Panc1 (cell line): Measurements from ENCODE around the gene CYTH4.

ENCODE experiments used
- CTCF ChIP-seq: fragments of 450-650 bp; IDR thresholded peaks from 2 replicates; pipeline ENCODE4 v1.5.1; 2017; ENCODE audit warnings: mild to moderate bottlenecking
- TF ChIP-seq, protein P1 (sequence below), 2 experiments: IDR thresholded peaks; 2 replicates each; pipeline ENCODE4 v1.6.1; 2011 to 2012; ENCODE audit warnings: low read depth in 2 of 2, control low read depth in 1 of 2, low read length in 1 of 2, mild to moderate bottlenecking in 1 of 2, moderate library complexity in 1 of 2; ENCODE audit not compliant: insufficient read depth in 1 of 2

- no peak for TF ChIP-seq CTCF
- TF ChIP-seq, protein P1, sequence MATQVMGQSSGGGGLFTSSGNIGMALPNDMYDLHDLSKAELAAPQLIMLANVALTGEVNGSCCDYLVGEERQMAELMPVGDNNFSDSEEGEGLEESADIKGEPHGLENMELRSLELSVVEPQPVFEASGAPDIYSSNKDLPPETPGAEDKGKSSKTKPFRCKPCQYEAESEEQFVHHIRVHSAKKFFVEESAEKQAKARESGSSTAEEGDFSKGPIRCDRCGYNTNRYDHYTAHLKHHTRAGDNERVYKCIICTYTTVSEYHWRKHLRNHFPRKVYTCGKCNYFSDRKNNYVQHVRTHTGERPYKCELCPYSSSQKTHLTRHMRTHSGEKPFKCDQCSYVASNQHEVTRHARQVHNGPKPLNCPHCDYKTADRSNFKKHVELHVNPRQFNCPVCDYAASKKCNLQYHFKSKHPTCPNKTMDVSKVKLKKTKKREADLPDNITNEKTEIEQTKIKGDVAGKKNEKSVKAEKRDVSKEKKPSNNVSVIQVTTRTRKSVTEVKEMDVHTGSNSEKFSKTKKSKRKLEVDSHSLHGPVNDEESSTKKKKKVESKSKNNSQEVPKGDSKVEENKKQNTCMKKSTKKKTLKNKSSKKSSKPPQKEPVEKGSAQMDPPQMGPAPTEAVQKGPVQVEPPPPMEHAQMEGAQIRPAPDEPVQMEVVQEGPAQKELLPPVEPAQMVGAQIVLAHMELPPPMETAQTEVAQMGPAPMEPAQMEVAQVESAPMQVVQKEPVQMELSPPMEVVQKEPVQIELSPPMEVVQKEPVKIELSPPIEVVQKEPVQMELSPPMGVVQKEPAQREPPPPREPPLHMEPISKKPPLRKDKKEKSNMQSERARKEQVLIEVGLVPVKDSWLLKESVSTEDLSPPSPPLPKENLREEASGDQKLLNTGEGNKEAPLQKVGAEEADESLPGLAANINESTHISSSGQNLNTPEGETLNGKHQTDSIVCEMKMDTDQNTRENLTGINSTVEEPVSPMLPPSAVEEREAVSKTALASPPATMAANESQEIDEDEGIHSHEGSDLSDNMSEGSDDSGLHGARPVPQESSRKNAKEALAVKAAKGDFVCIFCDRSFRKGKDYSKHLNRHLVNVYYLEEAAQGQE (IDR thresholded peaks at IDR 0.05; ENCODE audit: insufficient read depth in 1 of 2, low read depth in 2 of 2, low read length in 1 of 2): no peak
These were observed 56.4 kb downstream of the CYTH4 start for GRCh38 chr22:37338539-37339246.
